Activated CD8-positive, alpha-beta memory T cell treated with anti-CD3 and anti-CD28 coated beads, Interleukin-2, amount 50 U/mL, for 48 hours (primary cell): ENCODE results near the gene PSMD1.

ENCODE experiments used
- DNase-seq: peaks from one replicate; pipeline ENCODE4 v3.0.0-alpha.2; 2020

PSMD1 gene

DNA sequence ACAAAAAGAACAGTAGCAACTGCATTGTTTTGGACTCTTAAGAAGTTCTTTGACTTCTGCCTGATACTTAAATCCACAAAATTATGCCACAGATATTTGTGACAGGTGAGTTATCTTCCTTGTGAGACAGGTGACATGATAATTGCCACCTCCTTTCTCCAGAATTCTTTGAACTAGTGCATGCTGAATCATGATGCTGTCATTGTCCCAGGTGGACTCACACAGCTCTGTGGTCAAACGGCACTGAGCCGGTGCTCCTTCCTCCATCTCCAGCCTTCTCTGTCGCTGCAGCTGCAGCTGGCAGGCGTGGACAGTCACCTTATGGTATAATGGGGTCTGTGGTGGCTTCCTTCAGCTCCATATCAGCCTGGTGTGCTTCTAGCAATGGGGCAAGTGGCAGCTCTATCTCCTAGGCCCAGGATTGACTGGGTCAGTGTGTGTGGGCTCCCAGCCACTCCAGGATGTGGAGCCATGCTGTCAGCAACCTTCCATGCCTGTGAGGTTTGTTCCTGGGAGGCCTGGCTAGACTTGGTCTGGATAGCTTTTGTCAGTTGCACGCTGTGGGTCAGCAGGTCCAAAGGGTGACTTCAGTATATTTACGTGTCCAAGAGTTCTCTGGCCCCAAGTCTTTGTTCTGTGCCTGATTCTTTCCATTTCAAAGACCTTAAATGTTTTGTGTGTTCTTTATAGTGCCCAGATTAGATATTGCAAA lies 157.4 kb downstream of the PSMD1 start:
- DNase-seq: peak; percentile 22

DNA sequence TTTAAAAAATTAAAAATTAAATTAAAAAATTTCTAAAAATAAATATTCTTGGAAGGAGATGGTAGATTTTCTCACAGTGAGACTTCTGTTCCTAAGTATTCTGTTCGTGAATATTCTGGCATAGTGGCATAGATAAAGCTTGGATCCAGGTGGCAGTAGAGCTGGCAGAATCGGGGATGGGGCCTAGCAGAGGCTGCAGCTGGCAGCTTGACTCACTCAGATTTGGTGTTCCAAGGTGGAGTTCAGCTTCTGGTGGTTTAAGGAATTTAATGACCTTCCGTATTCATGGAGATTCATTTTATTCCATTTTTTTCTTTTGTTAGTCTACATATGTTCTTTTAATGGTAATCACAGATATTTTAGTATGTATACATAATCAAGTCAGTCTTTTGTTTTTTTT lies 161.7 kb downstream of the PSMD1 start:
- DNase-seq: no peak

DNA sequence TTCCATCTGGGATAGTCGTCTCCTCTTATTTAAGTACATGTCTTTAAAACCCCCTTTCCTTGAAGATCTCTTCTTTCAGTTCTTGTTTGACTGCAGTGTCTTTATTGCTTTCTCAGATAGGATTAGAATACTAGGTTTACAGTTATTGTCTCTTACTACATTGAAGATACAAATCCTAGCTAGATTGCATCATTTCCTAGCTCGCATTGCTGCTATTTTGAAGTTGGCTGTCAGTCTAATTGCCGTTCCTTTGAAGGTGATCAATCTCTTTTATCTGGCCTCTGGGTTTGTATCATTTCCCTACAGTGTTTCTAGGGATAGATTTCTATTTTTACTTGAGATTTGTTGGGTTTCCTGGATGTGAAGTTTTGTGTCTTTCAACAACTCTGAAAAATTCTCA lies 162.6 kb downstream of the PSMD1 start:
- DNase-seq: no peak

DNA sequence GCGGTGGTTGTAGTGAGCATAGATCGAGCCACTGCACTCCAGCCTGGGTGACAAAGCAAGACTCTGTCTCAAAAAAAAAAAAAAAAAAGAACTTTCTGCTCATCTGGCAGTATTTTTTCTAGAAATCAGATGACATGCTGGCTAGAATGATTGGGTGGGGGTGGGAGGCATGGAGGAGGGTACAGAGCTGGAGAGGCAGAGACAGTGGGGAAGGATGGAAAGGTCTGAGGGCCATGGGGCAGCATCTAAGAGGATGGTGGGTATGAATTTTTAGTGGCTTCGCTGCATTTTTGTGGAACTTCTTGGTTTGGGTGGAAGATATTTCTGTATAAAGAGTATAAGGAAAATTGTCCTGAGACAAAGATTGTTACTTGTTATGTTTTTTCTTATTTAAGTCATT lies 165.1 kb downstream of the PSMD1 start:
- DNase-seq: no peak
